Spinal cord (tissue), 10 donors: ENCODE measurements around the gene AKNA. TPM values are rescaled to one million over a fixed set of nuclear protein-coding genes. Genes with fewer than 3 reads are reported as not detected.

Experiments
- DNase-seq, 6 donors: peaks; one replicate each; pipeline versions ENCODE4 v3.0.0 to v3.0.0-alpha.2; 2013 to 2015; ENCODE audit warnings: low spot score in 6 of 6, low read depth in 4 of 6
- H3K27ac ChIP-seq: one replicate; pipeline ENCODE4 v1.5.1; 2013; ENCODE audit warnings: low read depth, low read length, control low read depth
- H3K27me3 ChIP-seq: one replicate; pipeline ENCODE4 v1.6.1; 2013; ENCODE audit warnings: low read length; ENCODE audit not compliant: control insufficient read depth, insufficient read depth
- H3K36me3 ChIP-seq: one replicate; pipeline ENCODE4 v1.6.1; 2013; ENCODE audit warnings: low read length; ENCODE audit not compliant: control insufficient read depth, insufficient read depth
- H3K4me1 ChIP-seq: one replicate; pipeline ENCODE4 v1.6.1; 2013; ENCODE audit warnings: low read length; ENCODE audit not compliant: control insufficient read depth, insufficient read depth
- H3K4me3 ChIP-seq: one replicate; pipeline ENCODE4 v1.5.1; 2013; ENCODE audit warnings: low read depth, low read length, control low read depth
- H3K9me3 ChIP-seq: one replicate; pipeline ENCODE4 v1.6.1; 2013; ENCODE audit warnings: low read length; ENCODE audit not compliant: control insufficient read depth, insufficient read depth
- WGBS: methylation state at CpG from one replicate; pipeline ENCODE4 v1.1.5; 2013; ENCODE audit warnings: missing lambda C conversion rate; ENCODE audit not compliant: insufficient coverage; 5-methylcytosine and 5-hydroxymethylcytosine counted together
- polyA plus RNA-seq, 2 donors: library from polyadenylated mRNA; unstranded; fragments of 120-200 nt; gene quantifications; one replicate each; pipeline ENCODE4 v1.2.1, GENCODE V29; 2013; ENCODE audit not compliant: insufficient read length in 2 of 2
- total RNA-seq, 2 donors: library from RNA; depleted of rRNA in 1 of 2; stranded (reverse); fragments of 120-200 nt in 1 of 2; fragments of >200 nt in 1 of 2; gene quantifications; one replicate each; pipeline versions ENCODE4 v1.2.3 to v1.2.4, GENCODE V29; 2013 to 2014
- donor health status: healthy.

The AKNA gene
- total and polyA plus RNA-seq, 4 donors = 6.7 to 17.3 (median 14.4) TPM

DNA sequence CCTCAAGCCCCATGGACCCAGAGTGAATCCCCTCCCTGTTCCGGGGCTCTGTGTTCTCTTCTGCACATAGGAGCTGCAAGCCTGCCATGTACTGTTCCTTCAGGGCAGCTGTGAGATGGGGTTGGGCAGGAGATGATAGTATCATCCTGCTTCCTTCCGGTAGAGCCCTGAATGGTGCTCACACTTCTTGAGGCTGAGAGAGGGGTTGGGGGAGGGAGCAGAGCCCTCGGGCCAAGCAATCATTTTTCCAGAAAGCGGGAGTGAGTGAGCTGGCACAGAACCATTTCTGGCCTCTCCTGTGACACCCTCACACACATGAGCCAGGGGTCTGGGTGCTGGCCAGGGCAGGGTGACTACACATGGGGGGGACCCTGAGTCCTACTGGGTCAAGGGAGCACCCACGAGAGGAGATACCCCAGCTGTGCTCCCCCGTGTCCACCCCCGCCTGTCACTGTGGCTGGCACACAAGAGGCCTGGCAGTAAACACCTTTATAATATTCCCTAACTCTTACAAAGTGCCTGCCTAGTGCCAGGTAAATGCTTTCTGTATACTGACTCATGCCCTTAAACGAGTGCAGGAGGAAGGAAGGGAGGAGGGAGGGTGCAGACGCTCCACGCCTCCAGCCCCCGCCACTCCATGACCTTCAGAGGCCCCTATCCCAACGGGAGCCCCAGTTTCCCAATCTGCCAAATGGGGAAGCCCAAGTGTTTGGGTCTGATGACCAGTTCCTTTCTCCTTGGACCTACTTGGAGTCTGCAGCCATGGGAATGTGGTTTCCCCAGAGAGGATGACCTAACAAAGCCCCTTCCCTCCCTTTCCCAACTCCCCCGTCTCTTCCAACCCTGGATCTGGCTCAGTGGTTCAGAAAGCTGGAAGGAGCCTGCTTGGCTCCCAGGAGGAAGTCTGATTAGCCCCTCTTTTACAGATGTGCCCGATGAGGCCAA is 15.5 kb downstream of the AKNA start:
- no peak for DNase-seq
- no peaks in the 10 kb centered on the region for H3K9me3 ChIP-seq
- peaks cover 31% of the 10 kb centered on the region for H3K4me1 ChIP-seq
- peaks cover 65% of the 10 kb centered on the region for H3K36me3 ChIP-seq
- no peak overlapping the region for H3K27ac ChIP-seq
- H3K4me3 ChIP-seq = no peak overlapping the region
- WGBS = 41% methylated on average over 5 of the region's 14 CpGs
- no peaks in the 10 kb centered on the region for H3K27me3 ChIP-seq

DNA sequence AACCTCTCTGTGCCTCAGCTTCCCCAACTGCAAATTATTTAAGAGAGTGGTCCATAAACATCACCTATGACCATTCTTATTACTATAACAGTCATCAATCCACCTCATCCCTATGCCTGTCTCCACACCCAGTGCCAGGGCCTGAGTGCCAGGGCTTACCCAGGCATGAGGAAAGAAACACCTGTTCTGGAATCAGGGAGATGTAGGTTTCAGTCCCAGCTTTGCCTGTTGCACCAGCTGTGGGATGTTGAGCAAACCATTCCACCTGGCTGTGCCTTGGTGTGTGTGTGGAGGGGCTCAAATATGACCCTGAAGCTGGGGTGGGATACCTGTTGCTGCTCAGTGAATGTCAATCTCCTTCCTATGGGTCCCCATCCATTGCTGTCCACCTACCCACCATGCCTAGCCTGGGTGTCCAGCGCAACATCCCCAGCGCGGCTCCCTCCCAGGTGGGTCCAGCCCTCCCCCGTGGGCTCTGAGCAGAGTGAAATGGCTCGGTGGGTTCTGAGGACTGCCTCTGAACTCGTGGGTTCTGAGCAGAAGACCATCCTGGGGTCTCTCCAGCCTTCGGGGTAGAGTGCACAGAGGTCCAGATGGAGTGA is 16.3 kb downstream of the AKNA start:
- no peak for DNase-seq
- Histone ChIP-seq H3K4me1 (peaks cover 31% of the 10 kb centered on the region), H3K9me3 (no peaks in the 10 kb centered on the region), H3K27me3 (no peaks in the 10 kb centered on the region), H3K36me3 (peaks cover 62% of the 10 kb centered on the region), H3K4me3 (no peak overlapping the region), H3K27ac (no peak overlapping the region)
- WGBS = 82% methylated on average over 7 of the region's 7 CpGs

DNA sequence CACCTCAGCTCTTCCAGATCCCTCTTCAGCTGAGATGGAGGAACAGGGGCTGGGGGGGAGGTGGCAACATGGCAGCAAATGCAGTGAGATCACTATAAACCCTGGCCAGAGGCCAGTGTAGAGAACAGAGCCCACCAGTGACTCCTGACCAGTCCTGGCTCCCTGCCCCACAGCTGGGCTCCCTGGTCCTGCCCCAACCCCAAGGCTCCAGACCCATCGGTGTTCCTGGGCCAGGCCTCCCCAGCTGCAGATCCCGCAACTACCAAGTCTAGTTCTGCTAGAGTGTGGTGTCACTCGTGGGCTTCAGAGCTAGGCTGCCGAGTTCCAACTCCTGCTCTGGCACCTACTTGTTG is 16.8 kb downstream of the AKNA start:
- no peaks in the 10 kb centered on the region for H3K27me3 ChIP-seq

DNA sequence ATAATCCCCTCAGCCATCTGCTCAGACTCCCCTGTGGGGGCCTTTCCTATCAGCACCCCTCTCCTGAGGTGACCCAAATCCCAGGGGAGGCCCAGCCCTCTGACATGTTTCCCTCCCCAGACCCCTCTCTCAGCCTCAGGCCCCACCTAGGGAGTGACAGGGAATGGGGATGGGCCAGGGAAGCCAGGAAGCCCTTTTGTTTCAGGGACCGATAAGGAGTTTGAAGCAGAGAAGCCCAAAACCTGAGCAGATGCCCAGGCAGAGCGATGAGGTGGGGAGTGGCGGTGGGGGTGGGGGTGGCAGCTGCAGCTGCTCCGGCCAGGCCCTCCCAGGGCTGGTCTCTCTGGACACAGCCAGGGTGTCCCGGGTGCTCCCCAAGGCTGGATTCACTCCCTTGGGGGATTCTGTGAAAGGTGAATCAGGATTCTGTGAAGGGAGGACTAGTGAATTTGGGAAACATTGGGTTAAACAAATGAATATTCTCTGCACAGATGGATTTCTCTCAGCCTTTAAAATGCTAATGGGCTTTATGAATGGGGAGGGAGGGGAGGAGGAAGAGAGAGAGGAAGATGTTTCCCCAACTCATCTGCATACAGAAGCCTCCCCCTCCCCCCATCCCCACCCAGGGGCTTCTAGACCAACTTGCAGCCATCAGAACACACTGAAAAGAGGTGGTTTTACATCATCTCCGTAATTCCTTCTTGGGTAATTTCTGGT is 17.4 kb downstream of the AKNA start:
- Histone ChIP-seq H3K9me3 (no peaks in the 10 kb centered on the region), H3K36me3 (peaks cover 57% of the 10 kb centered on the region), H3K27me3 (no peaks in the 10 kb centered on the region), H3K27ac (peak overlapping the region; percentile 26), H3K4me3 (no peak overlapping the region), H3K4me1 (peaks cover 31% of the 10 kb centered on the region)
- 11% methylated on average over 5 of the region's 6 CpGs for WGBS
- DNase-seq = peak in 2 of 6 donors; percentile 79 to 80

More for the DNA sequence above, 16.8 kb downstream of the AKNA start:
- no peak overlapping the region for H3K4me3 ChIP-seq
- H3K9me3 ChIP-seq = no peaks in the 10 kb centered on the region
- H3K36me3 ChIP-seq = peaks cover 61% of the 10 kb centered on the region
- WGBS = 28% methylated on average over 3 of the region's 4 CpGs
- no peak overlapping the region for H3K27ac ChIP-seq
- H3K4me1 ChIP-seq = peaks cover 31% of the 10 kb centered on the region
- DNase-seq = peak in 2 of 6 donors; percentile 70 to 76

DNA sequence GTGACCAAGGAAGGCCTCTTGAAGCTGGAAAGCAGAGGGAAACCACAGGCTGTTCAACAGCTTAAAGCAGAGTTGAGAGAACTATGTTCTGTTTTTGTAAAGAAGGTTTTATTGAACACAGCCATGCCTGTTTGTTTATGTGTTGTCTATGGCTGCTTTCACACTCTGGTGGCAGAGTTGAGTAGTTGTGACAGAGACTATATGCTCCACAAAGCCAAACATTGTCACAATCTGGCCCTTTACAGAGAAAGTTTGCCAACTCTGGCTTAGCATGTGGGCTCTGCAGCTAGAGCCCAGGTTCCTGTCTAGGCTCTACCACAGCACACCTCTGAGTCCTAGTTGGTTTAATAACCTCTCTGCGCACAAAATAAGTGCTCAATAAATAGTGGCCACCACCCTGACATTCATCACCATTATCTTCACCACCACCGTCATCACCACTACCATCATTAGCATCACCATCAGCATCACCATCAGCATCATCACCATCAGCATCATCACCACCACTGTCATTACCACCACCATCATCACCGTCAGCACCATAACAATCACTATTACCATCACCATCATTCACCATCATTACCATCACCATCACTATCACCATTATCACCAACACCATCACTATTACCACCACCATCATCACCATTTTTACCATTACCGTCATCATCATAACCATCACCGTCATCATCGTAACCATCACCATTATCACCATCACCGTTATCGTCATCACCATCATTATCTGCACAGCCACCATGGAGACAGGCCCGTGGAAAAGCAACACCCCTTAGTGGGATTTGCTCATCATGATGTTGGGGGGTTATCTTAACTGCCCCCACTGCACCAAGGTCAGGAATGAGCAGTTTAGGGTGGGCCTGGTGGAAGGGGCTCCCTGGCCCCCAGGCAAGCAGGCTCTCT is 18.3 kb downstream of the AKNA start:
- no peak overlapping the region for H3K4me3 ChIP-seq
- H3K27me3 ChIP-seq = no peaks in the 10 kb centered on the region
- H3K36me3 ChIP-seq = peaks cover 58% of the 10 kb centered on the region
- H3K4me1 ChIP-seq = peaks cover 31% of the 10 kb centered on the region
- 97% methylated on average over 6 of the region's 9 CpGs for WGBS
- peak in 1 of 6 donors; percentile 88 for DNase-seq
- H3K9me3 ChIP-seq = no peaks in the 10 kb centered on the region
- H3K27ac ChIP-seq = no peak overlapping the region

DNA sequence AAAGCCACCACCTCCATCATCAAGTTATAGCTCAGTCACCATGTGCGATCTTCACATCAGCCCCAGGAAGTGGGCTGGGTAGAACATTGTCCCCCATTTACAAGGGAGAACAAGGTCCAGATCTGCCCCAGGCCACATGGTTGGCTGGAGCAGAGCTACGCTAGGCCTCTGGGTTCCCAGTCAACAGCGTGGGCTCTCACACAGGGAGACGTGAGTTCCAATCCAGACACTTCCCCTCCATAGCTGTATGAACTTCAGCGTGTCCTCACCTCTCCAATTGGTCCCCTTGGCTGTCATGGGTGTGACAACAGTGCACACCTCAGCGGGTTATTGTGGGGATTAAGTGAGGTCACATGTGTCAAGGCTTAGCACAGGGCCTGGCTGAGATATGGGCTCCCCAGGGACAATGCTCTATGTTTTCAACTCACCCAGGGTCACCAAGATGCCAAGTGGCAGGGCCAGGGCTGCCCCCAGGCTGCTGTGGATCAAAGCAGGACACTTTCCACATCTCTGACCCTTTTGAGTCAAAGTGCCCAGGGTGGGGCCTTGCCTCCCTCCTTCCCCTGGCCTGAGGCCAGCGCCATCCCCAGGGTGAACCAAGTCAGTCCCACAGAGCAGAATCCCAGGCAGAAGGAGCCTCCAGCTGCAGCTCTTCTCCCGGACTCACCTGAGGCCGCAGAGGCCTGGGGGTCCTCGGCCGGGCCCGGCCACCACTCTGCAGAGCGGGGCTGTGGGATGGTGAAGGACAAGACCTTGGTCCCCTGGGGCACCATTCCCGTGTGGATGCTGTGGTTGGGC is 19.8 kb downstream of the AKNA start:
- Histone ChIP-seq H3K27ac (no peak overlapping the region), H3K27me3 (no peaks in the 10 kb centered on the region)

DNA sequence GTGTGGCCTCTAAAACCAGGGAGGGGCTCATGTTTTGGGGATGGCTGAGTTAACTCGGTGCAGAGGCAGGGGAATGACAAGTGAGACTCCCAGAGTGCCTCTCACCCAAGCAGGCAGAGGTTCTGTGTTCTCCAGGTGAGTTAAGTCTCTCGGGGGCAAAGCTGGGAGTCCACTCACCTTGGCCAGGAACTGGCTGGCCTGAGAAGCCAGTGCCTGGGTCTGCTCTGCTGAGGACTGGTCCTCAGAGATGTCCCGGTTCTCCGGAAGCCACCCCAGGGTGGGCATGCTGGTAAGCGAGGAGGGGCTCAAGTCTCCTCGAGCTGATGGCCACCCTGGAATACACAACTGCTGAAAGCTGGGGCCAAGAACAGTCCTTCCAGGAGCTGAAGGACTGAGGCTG is 20.4 kb downstream of the AKNA start:
- peaks cover 47% of the 10 kb centered on the region for H3K36me3 ChIP-seq
- H3K9me3 ChIP-seq = no peaks in the 10 kb centered on the region
- no peak for DNase-seq
- H3K4me3 ChIP-seq = no peak overlapping the region
- 94% methylated on average over 6 of the region's 6 CpGs for WGBS
- no peaks in the 10 kb centered on the region for H3K27me3 ChIP-seq
- no peak overlapping the region for H3K27ac ChIP-seq
- peaks cover 26% of the 10 kb centered on the region for H3K4me1 ChIP-seq

More for the DNA sequence above, 19.8 kb downstream of the AKNA start:
- no peak for DNase-seq
- Histone ChIP-seq H3K9me3 (no peaks in the 10 kb centered on the region), H3K4me1 (peaks cover 31% of the 10 kb centered on the region), H3K36me3 (peaks cover 49% of the 10 kb centered on the region), H3K4me3 (no peak overlapping the region)
- 94% methylated on average over 13 of the region's 14 CpGs for WGBS

DNA sequence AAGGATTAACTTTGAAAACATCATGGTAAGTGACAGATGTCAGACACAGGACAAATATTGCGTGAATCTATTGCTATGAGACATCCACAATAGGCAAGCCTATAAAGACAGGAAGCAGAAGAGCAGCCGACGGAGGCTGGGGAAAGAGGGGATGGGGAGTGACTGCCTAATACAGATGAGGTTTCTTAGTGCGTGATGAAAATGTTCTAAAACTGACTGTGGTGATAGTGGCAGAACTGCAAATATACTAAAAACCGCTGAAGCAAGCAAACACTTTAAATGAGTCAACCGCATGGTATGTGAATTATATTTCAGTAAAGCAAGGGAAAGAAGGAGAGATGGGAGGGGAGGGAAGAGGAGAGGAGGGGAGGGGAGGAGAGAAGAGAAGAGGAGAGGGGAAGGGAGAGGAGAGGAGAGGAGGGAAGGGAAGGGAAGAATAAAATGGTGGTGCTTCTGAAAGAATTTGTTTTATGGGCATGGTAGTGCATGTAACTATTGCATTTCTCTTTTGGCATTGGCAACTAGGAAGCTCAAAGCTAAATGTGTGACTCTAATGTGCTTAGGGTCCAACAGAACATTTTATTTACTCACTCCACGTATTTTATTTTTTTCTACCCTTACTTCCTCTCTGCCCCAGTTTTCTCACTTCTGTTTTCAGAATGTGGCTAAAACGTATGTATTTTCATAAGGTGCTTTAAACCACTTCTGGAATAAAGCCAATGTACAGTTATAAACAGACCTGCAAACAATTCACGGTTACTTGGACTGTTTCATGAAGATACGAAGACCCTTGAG is 21.3 kb downstream of the AKNA start:
- H3K27me3 ChIP-seq = no peaks in the 10 kb centered on the region
- peak in 1 of 6 donors; percentile 49 for DNase-seq
- WGBS = 90% methylated on average over 5 of the region's 10 CpGs
- H3K4me1 ChIP-seq = peaks cover 18% of the 10 kb centered on the region
- no peak overlapping the region for H3K4me3 ChIP-seq
- H3K9me3 ChIP-seq = no peaks in the 10 kb centered on the region
- H3K27ac ChIP-seq = no peak overlapping the region
- peaks cover 46% of the 10 kb centered on the region for H3K36me3 ChIP-seq
